Vagina (tissue), 2 donors: Measurements from ENCODE around the gene BNC2.

Source experiments
- CTCF ChIP-seq, 3 experiments: fragments of 450-650 bp in 2 of 3; fragments of 200-600 bp in 1 of 3; sonication (generic) in 1 of 3; IDR thresholded peaks; one replicate each; pipeline ENCODE4 v1.5.1; 2017 to 2019; ENCODE audit warnings: antibody characterized with exemption in 3 of 3, mild to moderate bottlenecking in 2 of 3, moderate library complexity in 2 of 3
- POLR2A ChIP-seq, 2 donors: fragments of 450-650 bp; IDR thresholded peaks; one replicate each; pipeline ENCODE4 v1.6.1; 2017; ENCODE audit warnings: antibody characterized with exemption in 2 of 2, mild to moderate bottlenecking in 2 of 2, moderate library complexity in 2 of 2

GRCh38 chr9:16575986-16576245 is 294.6 kb downstream of the BNC2 start:
- TF ChIP-seq CTCF (IDR thresholded peaks at IDR 0.05) (no peak), POLR2A (IDR thresholded peaks at IDR 0.05) (no peak)
